Mesendoderm (in vitro differentiated cells): ENCODE results near the gene MEIKIN.

Source experiments
- DNase-seq: peaks from one replicate; pipeline ENCODE4 v3.0.0; 2013
- H2AK5ac ChIP-seq: 2 replicates; pipeline ENCODE4 v1.6.1; 2013; ENCODE audit warnings: low read length, inconsistent platforms
- H2BK120ac ChIP-seq: 2 replicates; pipeline ENCODE4 v1.6.1; 2013; ENCODE audit warnings: low read depth, mild to moderate bottlenecking, low read length, moderate library complexity, mixed read lengths
- H2BK15ac ChIP-seq: replicated peaks from 2 replicates; pipeline ENCODE4 v1.6.1; 2013; ENCODE audit warnings: low read depth, mild to moderate bottlenecking, moderate library complexity
- H2BK5ac ChIP-seq: 2 replicates; pipeline ENCODE4 v1.6.1; 2013; ENCODE audit warnings: low read length, inconsistent platforms
- H3K18ac ChIP-seq: 2 replicates; pipeline ENCODE4 v1.6.1; 2013; ENCODE audit warnings: mild to moderate bottlenecking, low read length, mixed read lengths
- H3K23ac ChIP-seq: one replicate; pipeline ENCODE4 v1.6.1; 2013; ENCODE audit warnings: low read length
- H3K27ac ChIP-seq: 2 replicates; pipeline ENCODE4 v1.5.1; 2013; ENCODE audit warnings: low read depth, mild to moderate bottlenecking, inconsistent platforms, low read length, moderate library complexity
- H3K27me3 ChIP-seq: 2 replicates; pipeline ENCODE4 v1.6.1; 2013; ENCODE audit warnings: low read length, control low read depth, mild to moderate bottlenecking, inconsistent platforms; ENCODE audit not compliant: insufficient read depth, poor library complexity
- H3K36me3 ChIP-seq: 2 replicates; pipeline ENCODE4 v1.6.1; 2013; ENCODE audit warnings: low read length, inconsistent platforms; ENCODE audit not compliant: control insufficient read depth, insufficient read depth
- H3K4ac ChIP-seq: one replicate; pipeline ENCODE4 v1.6.1; 2013; ENCODE audit warnings: low read depth, mild to moderate bottlenecking, low read length, moderate library complexity
- H3K4me1 ChIP-seq: 2 replicates; pipeline ENCODE4 v1.6.1; 2013; ENCODE audit warnings: low read depth, low read length, inconsistent platforms; ENCODE audit not compliant: control insufficient read depth
- H3K4me2 ChIP-seq: 2 replicates; pipeline ENCODE4 v1.6.1; 2013; ENCODE audit warnings: low read length
- H3K4me3 ChIP-seq: 2 replicates; pipeline ENCODE4 v1.5.1; 2013; ENCODE audit warnings: mild to moderate bottlenecking, low read length
- H3K56ac ChIP-seq: one replicate; pipeline ENCODE4 v1.6.1; 2013; ENCODE audit warnings: low read length
- H3K79me1 ChIP-seq: 2 replicates; pipeline ENCODE4 v1.6.1; 2013; ENCODE audit warnings: low read length, inconsistent platforms
- H3K79me2 ChIP-seq: 2 replicates; pipeline ENCODE4 v1.6.1; 2013; ENCODE audit warnings: mild to moderate bottlenecking, low read length; ENCODE audit not compliant: control insufficient read depth, insufficient read depth
- H3K9ac ChIP-seq: 2 replicates; pipeline ENCODE4 v1.6.1; 2013; ENCODE audit warnings: low read length, inconsistent platforms
- H4K5ac ChIP-seq: one replicate; pipeline ENCODE4 v1.6.1; 2013; ENCODE audit warnings: low read length
- H4K8ac ChIP-seq: one replicate; pipeline ENCODE4 v1.6.1; 2013; ENCODE audit warnings: low read depth, mild to moderate bottlenecking, control low read depth, low read length, moderate library complexity
- WGBS: extraction: QIAGEN DNeasy Blood & Tissue Kit; methylation state at CpG from one replicate; pipeline ENCODE4 v1.1.7; 2013; ENCODE audit warnings: low lambda C conversion rate, missing lambda C conversion rate; ENCODE audit not compliant: insufficient coverage; ENCODE audit errors: extremely low coverage; 5-methylcytosine and 5-hydroxymethylcytosine counted together

MEIKIN gene

DNA sequence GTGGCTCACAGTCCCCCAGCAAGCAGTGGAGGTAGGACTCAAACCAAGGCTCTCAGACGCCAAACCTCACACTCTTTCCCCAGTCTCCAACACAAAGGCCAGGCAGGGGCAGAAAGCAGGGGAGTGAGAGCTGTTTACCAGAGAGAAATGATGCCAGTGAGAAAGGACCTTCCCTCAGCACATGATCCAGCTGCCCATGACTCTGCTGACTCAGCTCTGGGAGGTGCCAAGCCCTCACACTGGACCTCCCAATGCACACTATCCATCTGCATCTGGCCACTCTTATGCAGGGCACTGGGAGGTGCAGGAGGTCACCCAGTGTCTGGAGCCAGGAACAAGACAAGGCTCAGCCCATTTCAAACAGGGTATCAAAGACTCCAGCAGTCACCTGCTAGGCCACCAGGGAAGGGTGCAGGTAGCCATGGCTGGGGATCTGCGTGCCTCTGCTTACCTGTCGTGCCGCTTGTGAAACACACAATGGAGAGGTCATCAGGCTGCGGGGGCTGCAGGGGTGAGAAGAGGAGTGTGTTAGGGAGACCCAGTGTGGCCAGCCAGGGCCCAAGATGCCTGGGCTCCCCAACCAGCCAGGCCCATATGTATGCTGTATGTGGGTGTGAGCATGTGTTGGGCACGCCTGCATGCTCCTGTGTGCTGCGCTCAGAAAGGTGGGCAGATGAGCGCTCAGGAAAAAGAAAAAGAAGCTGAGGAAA, 39.6 kb upstream of the MEIKIN start:
- Histone ChIP-seq H4K8ac (no peak overlapping the region), H2BK5ac (no peak overlapping the region), H3K56ac (no peak overlapping the region), H3K4me1 (no peaks in the 10 kb centered on the region), H3K36me3 (no peaks in the 10 kb centered on the region), H3K27me3 (no peaks in the 10 kb centered on the region), H3K23ac (no peak overlapping the region), H3K4me3 (no peak overlapping the region), H2BK15ac (no peak overlapping the region), H2AK5ac (no peak overlapping the region), H3K79me2 (no peaks in the 10 kb centered on the region), H2BK120ac (no peak overlapping the region), H3K9ac (no peak overlapping the region), H4K5ac (no peak overlapping the region), H3K27ac (no peak overlapping the region), H3K4me2 (no peak overlapping the region), H3K18ac (no peak overlapping the region), H3K4ac (no peak overlapping the region), H3K79me1 (no peaks in the 10 kb centered on the region)
- DNase-seq = no peak
- no CpG with 5 or more reads among the region's 8 CpGs for WGBS

DNA sequence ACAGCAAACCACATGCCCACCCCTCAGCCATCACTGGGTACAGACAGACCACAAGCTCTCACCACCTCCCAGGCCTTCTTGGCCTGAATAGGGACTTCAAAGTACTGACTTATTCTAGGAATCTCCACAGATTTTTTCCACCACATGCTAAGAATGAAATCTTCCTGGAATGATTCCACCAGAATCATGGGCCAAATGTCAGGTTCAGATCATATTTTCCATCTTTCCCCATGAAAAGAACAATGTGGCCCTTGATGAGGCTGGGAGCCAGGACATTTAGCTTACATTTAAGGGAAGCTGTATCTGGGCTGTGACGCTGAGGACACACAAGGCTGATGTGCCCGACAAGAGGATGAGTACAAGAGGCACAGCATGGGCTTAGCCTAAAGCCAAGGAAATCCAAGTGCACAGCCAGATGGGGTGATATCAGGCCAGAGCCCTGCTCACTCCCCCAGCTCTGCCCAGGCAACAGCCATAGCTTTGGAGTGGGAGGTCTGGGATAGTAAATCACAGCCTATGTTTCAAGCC, 37.8 kb upstream of the MEIKIN start:
- Histone ChIP-seq H3K23ac (no peak overlapping the region), H2BK120ac (no peak overlapping the region), H4K8ac (no peak overlapping the region), H3K9ac (no peak overlapping the region), H2AK5ac (no peak overlapping the region), H3K4me2 (no peak overlapping the region), H3K4ac (no peak overlapping the region), H3K79me2 (no peaks in the 10 kb centered on the region), H3K27me3 (no peaks in the 10 kb centered on the region), H3K4me1 (no peaks in the 10 kb centered on the region), H3K18ac (no peak overlapping the region), H3K79me1 (no peaks in the 10 kb centered on the region), H3K36me3 (no peaks in the 10 kb centered on the region), H2BK15ac (no peak overlapping the region), H4K5ac (no peak overlapping the region), H3K27ac (no peak overlapping the region), H2BK5ac (no peak overlapping the region), H3K4me3 (no peak overlapping the region), H3K56ac (no peak overlapping the region)
- WGBS = no CpG with 5 or more reads among the region's 2 CpGs
- DNase-seq = no peak

DNA sequence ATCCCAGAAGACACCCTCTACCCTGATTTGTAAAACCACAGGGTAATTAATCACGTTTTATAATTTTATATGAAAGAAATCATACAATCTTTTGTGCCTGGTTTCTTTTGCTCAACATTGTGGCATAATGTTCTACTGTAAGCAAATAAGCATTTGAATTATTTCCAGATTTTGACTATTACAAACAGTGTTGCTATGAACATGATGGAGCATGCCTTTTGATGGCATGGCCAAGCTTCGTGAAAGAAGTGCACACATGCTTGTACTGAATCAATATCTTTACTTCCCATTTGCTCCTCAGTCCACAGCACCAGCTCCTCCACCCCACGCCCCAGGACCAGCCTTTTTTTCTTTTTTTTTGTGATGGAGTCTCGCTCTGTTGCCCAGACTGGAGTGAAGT, 36.1 kb upstream of the MEIKIN start:
- Histone ChIP-seq H3K4me3 (no peak overlapping the region), H2BK15ac (no peak overlapping the region), H2BK120ac (no peak overlapping the region), H3K79me1 (no peaks in the 10 kb centered on the region), H3K4ac (no peak overlapping the region), H3K79me2 (no peaks in the 10 kb centered on the region), H2AK5ac (no peak overlapping the region), H3K18ac (no peak overlapping the region), H3K23ac (no peak overlapping the region), H3K36me3 (no peaks in the 10 kb centered on the region), H3K9ac (no peak overlapping the region), H2BK5ac (no peak overlapping the region), H3K4me2 (no peak overlapping the region), H3K4me1 (no peaks in the 10 kb centered on the region), H3K56ac (no peak overlapping the region), H4K8ac (no peak overlapping the region), H3K27ac (no peak overlapping the region), H3K27me3 (no peaks in the 10 kb centered on the region), H4K5ac (no peak overlapping the region)
- no peak for DNase-seq
- no CpG with 5 or more reads among the region's 4 CpGs for WGBS

DNA sequence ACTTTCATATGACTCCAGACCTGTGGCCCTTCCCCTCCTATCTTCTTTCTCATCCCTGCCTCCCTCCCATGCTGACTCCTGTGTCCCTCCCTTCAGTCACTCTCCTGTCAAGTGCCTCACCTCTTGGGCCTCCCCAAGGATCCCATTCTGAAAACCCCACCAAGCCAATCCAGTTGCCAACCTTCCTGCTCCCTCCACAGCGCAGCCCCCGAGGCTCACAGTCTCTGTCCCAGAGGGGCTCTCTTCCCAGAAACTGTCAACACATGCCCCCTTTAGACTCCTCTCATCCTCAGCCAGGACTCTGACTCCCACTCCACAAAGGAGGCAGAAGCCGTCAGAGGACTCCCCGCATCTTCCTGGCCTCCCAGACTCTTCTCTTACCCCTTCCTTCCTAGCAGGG, 35.2 kb upstream of the MEIKIN start:
- no peak overlapping the region for H2AK5ac ChIP-seq
- no peaks in the 10 kb centered on the region for H3K27me3 ChIP-seq
- no peak overlapping the region for H4K5ac ChIP-seq
- no peak overlapping the region for H2BK15ac ChIP-seq
- no peak overlapping the region for H2BK5ac ChIP-seq
- H3K23ac ChIP-seq = no peak overlapping the region
- no peak overlapping the region for H3K4ac ChIP-seq
- no peak overlapping the region for H2BK120ac ChIP-seq
- no peak overlapping the region for H4K8ac ChIP-seq
- no peaks in the 10 kb centered on the region for H3K79me2 ChIP-seq
- no peaks in the 10 kb centered on the region for H3K4me1 ChIP-seq
- no CpG with 5 or more reads among the region's 4 CpGs for WGBS
- H3K79me1 ChIP-seq = no peaks in the 10 kb centered on the region
- H3K27ac ChIP-seq = no peak overlapping the region
- H3K9ac ChIP-seq = no peak overlapping the region
- no peak overlapping the region for H3K56ac ChIP-seq
- H3K18ac ChIP-seq = no peak overlapping the region
- H3K36me3 ChIP-seq = no peaks in the 10 kb centered on the region
- no peak for DNase-seq
- no peak overlapping the region for H3K4me2 ChIP-seq
- H3K4me3 ChIP-seq = no peak overlapping the region

DNA sequence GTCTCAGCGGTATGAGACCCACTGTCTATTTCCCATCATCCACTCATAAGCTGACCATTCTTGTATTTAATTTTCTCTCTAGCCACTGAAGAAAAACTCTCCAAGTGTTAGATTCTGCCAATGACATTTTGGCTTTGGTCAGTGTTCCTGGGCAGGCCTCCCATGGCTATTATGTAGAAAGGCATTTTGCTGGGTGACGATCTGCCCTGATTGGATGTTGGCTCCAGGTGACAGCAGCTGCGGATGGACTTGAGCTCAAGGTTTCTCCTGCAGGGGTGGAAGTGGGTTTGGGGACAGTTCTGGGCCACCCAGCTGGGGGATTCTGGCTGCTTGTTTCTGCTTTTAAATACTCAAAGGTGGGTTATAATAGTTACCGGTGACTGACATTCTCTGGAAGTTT, 34.4 kb upstream of the MEIKIN start:
- H3K18ac ChIP-seq = no peak overlapping the region
- no peak overlapping the region for H3K27ac ChIP-seq
- no peak overlapping the region for H2BK5ac ChIP-seq
- no peak overlapping the region for H4K5ac ChIP-seq
- no peaks in the 10 kb centered on the region for H3K79me2 ChIP-seq
- no peaks in the 10 kb centered on the region for H3K36me3 ChIP-seq
- H3K4me3 ChIP-seq = no peak overlapping the region
- H3K23ac ChIP-seq = no peak overlapping the region
- no peak overlapping the region for H3K4me2 ChIP-seq
- no peak overlapping the region for H3K56ac ChIP-seq
- H3K4ac ChIP-seq = no peak overlapping the region
- no peak overlapping the region for H2AK5ac ChIP-seq
- H2BK15ac ChIP-seq = no peak overlapping the region
- no peaks in the 10 kb centered on the region for H3K79me1 ChIP-seq
- no peak overlapping the region for H2BK120ac ChIP-seq
- no peak overlapping the region for H4K8ac ChIP-seq
- no peak overlapping the region for H3K9ac ChIP-seq
- no peak for DNase-seq
- no CpG with 5 or more reads among the region's 4 CpGs for WGBS
- H3K4me1 ChIP-seq = no peaks in the 10 kb centered on the region
- H3K27me3 ChIP-seq = no peaks in the 10 kb centered on the region

DNA sequence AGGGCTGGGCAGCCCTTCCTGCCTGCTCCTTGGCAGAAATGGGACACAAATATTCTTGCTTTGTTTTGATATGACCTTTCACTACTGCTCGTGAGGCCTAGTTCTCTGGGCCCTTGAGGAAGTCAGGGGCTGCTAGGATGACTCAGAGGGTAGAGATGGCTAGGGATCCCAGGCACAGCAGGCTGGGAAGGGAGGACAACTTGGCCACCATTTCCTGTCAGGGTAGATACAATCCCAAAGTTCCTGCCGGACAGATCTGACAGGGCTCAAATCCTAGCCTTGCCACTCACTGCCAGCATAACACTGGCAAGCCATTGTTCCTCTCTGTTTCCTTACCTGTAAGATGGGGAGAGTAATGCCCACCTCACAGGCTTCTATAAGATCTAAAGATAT, 31.7 kb upstream of the MEIKIN start:
- Histone ChIP-seq H3K4me3 (no peak overlapping the region), H3K23ac (no peak overlapping the region), H3K36me3 (no peaks in the 10 kb centered on the region)

More for the DNA sequence above, 31.7 kb upstream of the MEIKIN start:
- Histone ChIP-seq H3K27ac (no peak overlapping the region), H2BK120ac (no peak overlapping the region), H3K9ac (no peak overlapping the region), H4K5ac (no peak overlapping the region), H3K27me3 (no peaks in the 10 kb centered on the region), H3K56ac (no peak overlapping the region), H2BK15ac (no peak overlapping the region), H3K4me1 (no peaks in the 10 kb centered on the region), H3K18ac (no peak overlapping the region), H3K79me2 (no peaks in the 10 kb centered on the region), H3K79me1 (no peaks in the 10 kb centered on the region), H4K8ac (no peak overlapping the region), H2AK5ac (no peak overlapping the region), H2BK5ac (no peak overlapping the region), H3K4me2 (no peak overlapping the region), H3K4ac (no peak overlapping the region)
- DNase-seq = no peak
- no CpG with 5 or more reads among the region's 2 CpGs for WGBS
